H1 (cell line): ENCODE measurements around the gene DOCK9.

Source experiments
- CEBPB ChIP-seq: IDR thresholded peaks from 2 replicates; pipeline ENCODE4 v1.6.1; 2012; ENCODE audit warnings: low read depth, low read length
- CTCF ChIP-seq, 3 experiments: IDR thresholded peaks; 1 replicate in 2 of 3; 2 replicates in 1 of 3; pipeline versions ENCODE4 v1.5.1 to v1.6.1; 2011; ENCODE audit warnings: low read length in 3 of 3, mild to moderate bottlenecking in 3 of 3, inconsistent platforms in 2 of 3, low read depth in 1 of 3, moderate library complexity in 1 of 3; ENCODE audit not compliant: insufficient read depth in 1 of 3; ENCODE audit errors: control extremely low read depth in 1 of 3

GRCh38 chr13:98853771-98854221 lies 124.1 kb downstream of the DOCK9 start:
- TF ChIP-seq CTCF (IDR thresholded peaks at IDR 0.05; ENCODE audit: control extremely low read depth in 1 of 3, insufficient read depth in 1 of 3, low read depth in 1 of 3, low read length in 3 of 3): no peak
- TF ChIP-seq CEBPB: no peak
